Stimulated activated CD4-positive, alpha-beta T cell treated with anti-CD3 and anti-CD28 coated beads, Interleukin-4, amount 100 ng/mL, for 1 hour (primary cell): Measurements from ENCODE around the gene OR7C2.
"Not testable (repeated sequence)": the region's sequence is repeated elsewhere in the genome, so short reads cannot be mapped to it uniquely, and the experiment has no call there.

Experiments
- DNase-seq: peaks from one replicate; pipeline ENCODE4 v3.0.0-alpha.2; 2020

The OR7C2 gene

GRCh38 chr19:14941189-14941588 is at the start of gene OR7C2:
TSS of gene OR7C2 (plus strand) at chr19:14941489. CDS start at chr19:14941489, 0 bp downstream.
- no peak for DNase-seq

GRCh38 chr19:14901675-14902260 is 39.5 kb upstream of the OR7C2 start:
- DNase-seq = no peak

GRCh38 chr19:14906711-14907110 is 34.6 kb upstream of the OR7C2 start:
- no peak for DNase-seq

GRCh38 chr19:14915116-14915515 is 26.2 kb upstream of the OR7C2 start:
- no peak for DNase-seq

GRCh38 chr19:14916848-14917247 is 24.4 kb upstream of the OR7C2 start:
- no peak for DNase-seq

- no peak for DNase-seq
These were observed 7.8 kb upstream of the OR7C2 start for GRCh38 chr19:14933506-14933905.

GRCh38 chr19:14940266-14940665 is 1.0 kb upstream of the OR7C2 start:
- DNase-seq = no peak

- DNase-seq = no peak
These were observed 2.3 kb downstream of the OR7C2 start for GRCh38 chr19:14943601-14944000.

GRCh38 chr19:14944456-14944855 is 3.2 kb downstream of the OR7C2 start:
- no peak for DNase-seq

GRCh38 chr19:14949413-14949812 is 8.1 kb downstream of the OR7C2 start:
- DNase-seq = not testable (repeated sequence)

- no peak for DNase-seq
These were observed 8.6 kb downstream of the OR7C2 start for GRCh38 chr19:14949876-14950275.

- no peak for DNase-seq
These were observed 9.1 kb downstream of the OR7C2 start for GRCh38 chr19:14950421-14950820.

- no peak for DNase-seq
These were observed 11.5 kb downstream of the OR7C2 start for GRCh38 chr19:14952767-14953166.

- no peak for DNase-seq
These were observed 12.9 kb downstream of the OR7C2 start for GRCh38 chr19:14954071-14954655.

- no peak for DNase-seq
These were observed 16.2 kb downstream of the OR7C2 start for GRCh38 chr19:14957464-14957863.

GRCh38 chr19:14959263-14959662 is 18.0 kb downstream of the OR7C2 start:
- DNase-seq = no peak

GRCh38 chr19:14961956-14962685 is 20.8 kb downstream of the OR7C2 start:
- no peak for DNase-seq

GRCh38 chr19:14968247-14968646 is 27.0 kb downstream of the OR7C2 start:
- DNase-seq = no peak

GRCh38 chr19:14971474-14971873 is 30.2 kb downstream of the OR7C2 start:
- no peak for DNase-seq

GRCh38 chr19:14972676-14973075 is 31.4 kb downstream of the OR7C2 start:
- no peak for DNase-seq

GRCh38 chr19:14974488-14974887 is 33.2 kb downstream of the OR7C2 start:
- no peak for DNase-seq

- no peak for DNase-seq
These were observed 35.8 kb downstream of the OR7C2 start for GRCh38 chr19:14977128-14977527.

GRCh38 chr19:14978161-14978776 is 37.0 kb downstream of the OR7C2 start:
- DNase-seq = no peak
